K562 (cell line): ENCODE measurements around the gene SUGT1. TPM values are rescaled to one million over a fixed set of nuclear protein-coding genes. Genes with fewer than 3 reads are reported as not detected.

Experiments used
- ATAC-seq: fragments of 200-7000 bp; cut with Tn5 transposase; 3 replicates; pipeline ENCODE4 v1.9.1; 2020; ENCODE audit warnings: moderate library complexity
- BruUV-seq: library from RNA; stranded (reverse); fragments of 400-500 nt; replicated peaks from 2 replicates; lab custom pipeline; 2021; lab: Mats Ljungman, UMichigan
- CTCF ChIA-PET: fragments of 300-600 bp; formaldehyde crosslinking; extraction: SDS; loops from one replicate; lab custom pipeline; 2021; ENCODE audit warnings: low intra/inter-chr PET ratio; lab: Yijun Ruan, JAX
- POLR2A ChIA-PET: fragments of 300-600, 350-650 bp; sonication (Branson Sonifier 250); formaldehyde crosslinking; extraction: SDS; loops from one replicate; lab custom pipeline; 2021; ENCODE audit warnings: antibody characterized with exemption, inconsistent platforms; lab: Yijun Ruan, JAX
- DNase-seq, 4 experiments: peaks; one replicate each; pipeline versions ENCODE4 v3.0.0 to v3.0.0-alpha.2; 2011 to 2018; ENCODE audit warnings: low spot score in 3 of 4, mixed read lengths in 3 of 4; ENCODE audit errors: extremely low read depth in 1 of 4
- FAIRE-seq: peaks from 2 replicates; lab custom pipeline; 2011; peaks lifted over from hg19 to GRCh38; lab: Jason Lieb, UNC
- H2AFZ ChIP-seq: 2 replicates; pipeline ENCODE4 v1.6.0; 2011; ENCODE audit warnings: low read depth, low read length, control low read depth, inconsistent platforms
- H3K27ac ChIP-seq: fragments of 200-600 bp; 3 replicates; pipeline ENCODE4 v1.8.0; 2011; ENCODE audit warnings: low read depth, mild to moderate bottlenecking, control low read depth, inconsistent platforms, low read length, moderate library complexity, mixed read lengths; ENCODE audit errors: extremely low read depth
- H3K27me3 ChIP-seq, 2 experiments: fragments of 300-600 bp in 1 of 2; 2 replicates in 1 of 2; 3 replicates in 1 of 2; pipeline versions ENCODE4 v1.6.0 to v1.8.0; 2011; ENCODE audit warnings: inconsistent platforms in 2 of 2, low read length in 2 of 2, mild to moderate bottlenecking in 1 of 2, mixed read lengths in 1 of 2, moderate library complexity in 1 of 2; ENCODE audit not compliant: control insufficient read depth in 2 of 2, insufficient read depth in 2 of 2
- H3K36me3 ChIP-seq: fragments of 300-600 bp; 3 replicates; pipeline ENCODE4 v1.8.0; 2011; ENCODE audit warnings: mild to moderate bottlenecking, low read length, inconsistent platforms; ENCODE audit not compliant: control insufficient read depth, insufficient read depth
- H3K4me1 ChIP-seq, 2 experiments: fragments of 200-600 bp in 1 of 2; replicated peaks in 1 of 2; 2 replicates in 1 of 2; 3 replicates in 1 of 2; pipeline versions ENCODE4 v1.5.1 to v1.8.0; 2011; ENCODE audit warnings: inconsistent platforms in 2 of 2, low read length in 2 of 2, mild to moderate bottlenecking in 1 of 2, mixed read lengths in 1 of 2, moderate library complexity in 1 of 2; ENCODE audit not compliant: control insufficient read depth in 2 of 2, insufficient read depth in 2 of 2
- H3K4me2 ChIP-seq: 2 replicates; pipeline ENCODE4 v1.6.1; 2011; ENCODE audit warnings: low read length, control low read depth, inconsistent platforms, mixed read lengths; ENCODE audit not compliant: insufficient read depth
- H3K4me3 ChIP-seq: fragments of 200-600 bp; sonication (generic), shearing (Covaris generic); 2 replicates; pipeline ENCODE4 v1.5.1; 2016; ENCODE audit warnings: control low read depth, inconsistent platforms
- H3K79me2 ChIP-seq: fragments of 200-600 bp; 3 replicates; pipeline ENCODE4 v1.8.0; 2011; ENCODE audit warnings: low read length, inconsistent platforms; ENCODE audit not compliant: control insufficient read depth, insufficient read depth
- H3K9ac ChIP-seq, 2 experiments: 2 replicates each; pipeline versions ENCODE4 v1.6.0 to v1.6.1; 2011; ENCODE audit warnings: low read depth in 2 of 2, low read length in 2 of 2, control low read depth in 1 of 2, inconsistent platforms in 1 of 2, mild to moderate bottlenecking in 1 of 2, mixed read lengths in 1 of 2; ENCODE audit not compliant: insufficient read depth in 1 of 2
- H3K9me1 ChIP-seq: one replicate; pipeline ENCODE4 v1.6.0; 2011; ENCODE audit warnings: inconsistent platforms, mild to moderate bottlenecking, low read length, moderate library complexity; ENCODE audit not compliant: control insufficient read depth, insufficient read depth
- H3K9me3 ChIP-seq: replicated peaks from 2 replicates; pipeline ENCODE4 v1.5.1; 2011; ENCODE audit warnings: low read depth, low read length, inconsistent platforms; ENCODE audit not compliant: control insufficient read depth, insufficient read depth
- H4K20me1 ChIP-seq: replicated peaks from 2 replicates; pipeline ENCODE4 v1.6.1; 2011; ENCODE audit warnings: low read length, inconsistent platforms, mixed read lengths; ENCODE audit not compliant: control insufficient read depth, insufficient read depth
- C11orf30 ChIP-seq: fragments of 450-650 bp; IDR thresholded peaks from 2 replicates; pipeline ENCODE4 v1.6.1; 2016; ENCODE audit warnings: low read depth, mild to moderate bottlenecking
- CREB1 ChIP-seq, 2 experiments: sonication (generic) in 1 of 2; formaldehyde crosslinking in 1 of 2; IDR thresholded peaks; 2 replicates each; pipeline versions ENCODE4 v1.6.1 to v1.8.0; 2012 to 2022; ENCODE audit warnings: inconsistent platforms in 1 of 2, mild to moderate bottlenecking in 1 of 2, missing genetic modification reagents in 1 of 2, moderate library complexity in 1 of 2
- MAFF ChIP-seq: IDR thresholded peaks from 2 replicates; pipeline ENCODE4 v1.6.1; 2012; ENCODE audit warnings: low read length, improper control_type of control experiment
- MCM5 ChIP-seq: fragments of 450-650 bp; IDR thresholded peaks from 2 replicates; pipeline ENCODE4 v1.6.1; 2016; ENCODE audit warnings: low read depth
- NCOA1 ChIP-seq: fragments of 450-650 bp; IDR thresholded peaks from 2 replicates; pipeline ENCODE4 v1.6.1; 2016; ENCODE audit warnings: low read depth
- TEAD1 ChIP-seq, 2 experiments: fragments of 450-650 bp in 1 of 2; sonication (generic) in 1 of 2; formaldehyde crosslinking; IDR thresholded peaks; 2 replicates each; pipeline versions ENCODE4 v1.4.0 to v1.8.0; 2020 to 2022; ENCODE audit warnings: mild to moderate bottlenecking in 2 of 2, missing genetic modification reagents in 1 of 2
- TEAD4 ChIP-seq, 2 experiments: sonication (generic) in 1 of 2; formaldehyde crosslinking in 1 of 2; IDR thresholded peaks; 2 replicates each; pipeline versions ENCODE4 v1.6.1 to v1.8.0; 2012 to 2022; ENCODE audit warnings: borderline replicate concordance in 1 of 2, inconsistent platforms in 1 of 2, low read length in 1 of 2, mild to moderate bottlenecking in 1 of 2, missing genetic modification reagents in 1 of 2
- ZNF316 ChIP-seq: fragments of 450-650 bp; IDR thresholded peaks from 2 replicates; pipeline ENCODE4 v1.6.1; 2016
- ZNF347 ChIP-seq: fragments of 450-650 bp; formaldehyde crosslinking; IDR thresholded peaks from 2 replicates; pipeline ENCODE4 v1.4.0; 2020; ENCODE audit warnings: low read depth, mild to moderate bottlenecking, moderate library complexity
- WGBS: fragments of 100-300 bp; shearing (Covaris generic); methylation state at CpG from one replicate; pipeline ENCODE4 v1.1.6; 2016; ENCODE audit warnings: low coverage, mixed read lengths; ENCODE audit not compliant: insufficient coverage; ENCODE audit errors: missing lambda C conversion rate; 5-methylcytosine and 5-hydroxymethylcytosine counted together
- in situ Hi-C: fragments of 300-500 bp; cut with MboI; formaldehyde crosslinking; loops from 4 replicates; pipeline ENCODE4 v1.15.0; 2018; ENCODE audit warnings: inconsistent platforms, mixed read lengths
- intact Hi-C: fragments of 100-400 bp; cut with micrococcal nuclease; formaldehyde crosslinking; loops from 2 replicates; pipeline ENCODE4 v1.14.2; 2022
- polyA plus RNA-seq, 8 experiments: library from polyadenylated mRNA; depleted of rRNA in 4 of 8; stranded (reverse) in 5 of 8; unstranded in 3 of 8; fragments of >200 nt; fragmentation: Nextera tagmentation in 2 of 8; fragmentation: Illumina TruSeq in 1 of 8; extraction: Ambion mirVana in 2 of 8; extraction: Trizol in 1 of 8; gene quantifications; 2 replicates each; pipeline versions ENCODE4 v1.2.1 to v1.2.3, GENCODE V29; 2011 to 2014; ENCODE audit warnings: inconsistent platforms in 1 of 8, missing spikeins in 1 of 8
- total RNA-seq, 7 experiments: library from RNA; depleted of rRNA in 6 of 7; stranded (reverse); fragments of >200 nt in 6 of 7; fragmentation: Illumina TruSeq in 2 of 7; extraction: Trizol in 2 of 7; gene quantifications; 2 replicates each; pipeline versions ENCODE4 v1.2.1 to v1.2.3, GENCODE V29; 2011 to 2021; ENCODE audit warnings: low replicate concordance in 1 of 7

SUGT1 gene
- total and polyA plus RNA-seq, 9 of the 15 experiments (the other 6 are each of a cell fraction or from before 2014, with no cell fraction given), result 38.1 to 67.1 (median 53.8) TPM

DNA sequence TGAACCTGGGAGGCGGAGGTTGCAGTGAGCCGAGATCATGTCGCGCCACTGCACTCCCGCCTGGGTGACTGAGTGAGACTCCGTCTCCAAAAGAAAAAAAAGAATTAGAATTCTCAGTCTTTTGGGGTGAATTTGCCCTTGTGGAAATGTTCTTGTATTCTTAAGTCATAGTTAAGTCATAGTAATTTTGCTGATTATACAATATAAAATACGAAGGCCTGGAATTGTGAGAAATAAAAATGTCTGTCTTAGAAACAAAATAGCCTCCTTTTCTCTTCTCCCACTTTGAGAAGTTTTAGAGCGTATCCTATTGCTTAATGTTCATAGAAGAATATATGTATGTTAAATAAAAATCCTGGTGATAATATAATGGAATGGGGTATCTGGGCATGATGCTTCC, 18.1 kb downstream of the SUGT1 start:
- no peaks in the 10 kb centered on the region for H4K20me1 ChIP-seq
- no peak for ATAC-seq
- no peak overlapping the region for H3K9ac ChIP-seq
- no peak overlapping the region for H3K4me2 ChIP-seq
- in situ Hi-C loops, result no loop called here
- TF ChIP-seq CREB1 (IDR thresholded peaks at IDR 0.05) (no peak), CREB1 (CRISPR knock-in tag; IDR thresholded peaks at IDR 0.05) (no peak), TEAD4 (IDR thresholded peaks at IDR 0.05; ENCODE audit: low read length) (no peak), TEAD4 (CRISPR knock-in tag; IDR thresholded peaks at IDR 0.05; ENCODE audit: borderline replicate concordance) (no peak), TEAD1 (CRISPR knock-in tag; IDR thresholded peaks at IDR 0.05) (no peak), ZNF316 (peak; percentile 62), ZNF347 (CRISPR knock-in tag) (no peak), MAFF (peak; percentile 6; the same call in 1 of the 2 replicates), NCOA1 (no peak), MCM5 (no peak), C11orf30 (peak; percentile 54)
- TF ChIP-seq, all 486 proteins: peak for 3
- FAIRE-seq (no peak), DNase-seq (no peak)
- no peaks in the 10 kb centered on the region for H3K27me3 ChIP-seq
- 81% methylated on average over 4 of the region's 8 CpGs for WGBS
- H3K9me1 ChIP-seq, result no peaks in the 10 kb centered on the region
- H3K36me3 ChIP-seq, result peaks cover 66% of the 10 kb centered on the region; the same call in 2 of the 3 replicates
- H3K4me3 ChIP-seq, result no peak overlapping the region
- H3K4me1 ChIP-seq, result no peaks in the 10 kb centered on the region; a peak in 1 of 5 replicates
- BruUV-seq, result no TSS peak
- peaks cover 4% of the 10 kb centered on the region; the same call in 1 of the 3 replicates for H3K79me2 ChIP-seq
- H3K9me3 ChIP-seq, result no peaks in the 10 kb centered on the region
- no peak overlapping the region for H3K27ac ChIP-seq
- intact Hi-C loops, result no loop called here
- no peak overlapping the region for H2AFZ ChIP-seq
- CTCF ChIA-PET, result no interaction called here
- POLR2A ChIA-PET, result no interaction called here
